GM06990 (cell line): Measurements from ENCODE around the gene SCMH1.
"Not testable (repeated sequence)": the region's sequence is repeated elsewhere in the genome, so short reads cannot be mapped to it uniquely, and the experiment has no call there.

ENCODE experiments used
- DNase-seq: peaks from one replicate; pipeline ENCODE4 v3.0.0-alpha.2; 2011; ENCODE audit not compliant: insufficient read length; ENCODE audit errors: extremely low read depth
- H3K27me3 ChIP-seq: replicated peaks from 2 replicates; pipeline ENCODE4 v1.6.0; 2011; ENCODE audit warnings: low read length; ENCODE audit not compliant: control insufficient read depth, insufficient read depth
- H3K36me3 ChIP-seq: 2 replicates; pipeline ENCODE4 v1.5.1; 2011; ENCODE audit warnings: low read length; ENCODE audit not compliant: control insufficient read depth, insufficient read depth
- H3K4me3 ChIP-seq: replicated peaks from 2 replicates; pipeline ENCODE4 v1.5.1; 2011; ENCODE audit warnings: low read depth, mild to moderate bottlenecking, control low read depth, low read length
- TF ChIP-seq, protein P1 (sequence below): IDR thresholded peaks from 2 replicates; pipeline ENCODE4 v1.5.1; 2011; ENCODE audit warnings: low read length, control low read depth, mild to moderate bottlenecking, inconsistent platforms; ENCODE audit not compliant: insufficient read depth, poor library complexity, severe bottlenecking

SCMH1 gene

DNA sequence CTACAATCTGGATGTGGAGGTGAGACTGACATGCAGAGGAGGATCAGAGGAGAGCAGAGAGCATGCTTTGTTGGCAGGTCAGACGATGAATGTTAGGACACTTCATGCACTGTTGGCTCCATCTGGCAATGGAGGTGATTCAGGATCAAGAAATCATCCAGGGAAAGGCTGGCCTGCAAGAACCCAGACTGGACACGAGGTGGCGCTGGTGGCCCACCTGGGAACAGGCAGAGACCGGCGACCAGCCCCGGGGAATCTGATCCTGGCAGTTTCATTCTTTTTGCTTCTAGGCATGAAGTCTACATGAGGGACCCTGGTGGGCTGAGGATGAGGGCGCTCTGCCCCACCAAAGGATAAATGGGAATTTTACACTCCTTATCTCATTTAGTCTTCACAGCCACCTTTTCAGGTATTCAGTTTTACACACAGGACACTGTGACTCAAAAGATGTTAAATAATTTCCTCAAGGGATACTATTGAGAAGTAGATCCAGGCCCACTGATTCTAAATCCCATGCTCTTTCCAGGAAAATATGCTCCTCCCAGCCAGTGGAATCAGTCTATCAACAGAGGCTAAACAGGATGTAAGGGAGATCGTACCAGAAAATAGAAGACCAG, 26.2 kb upstream of the SCMH1 start:
- H3K4me3 ChIP-seq = no peak overlapping the region
- H3K27me3 ChIP-seq = no peaks in the 10 kb centered on the region
- DNase-seq = peak; percentile 31
- TF ChIP-seq, protein P1, sequence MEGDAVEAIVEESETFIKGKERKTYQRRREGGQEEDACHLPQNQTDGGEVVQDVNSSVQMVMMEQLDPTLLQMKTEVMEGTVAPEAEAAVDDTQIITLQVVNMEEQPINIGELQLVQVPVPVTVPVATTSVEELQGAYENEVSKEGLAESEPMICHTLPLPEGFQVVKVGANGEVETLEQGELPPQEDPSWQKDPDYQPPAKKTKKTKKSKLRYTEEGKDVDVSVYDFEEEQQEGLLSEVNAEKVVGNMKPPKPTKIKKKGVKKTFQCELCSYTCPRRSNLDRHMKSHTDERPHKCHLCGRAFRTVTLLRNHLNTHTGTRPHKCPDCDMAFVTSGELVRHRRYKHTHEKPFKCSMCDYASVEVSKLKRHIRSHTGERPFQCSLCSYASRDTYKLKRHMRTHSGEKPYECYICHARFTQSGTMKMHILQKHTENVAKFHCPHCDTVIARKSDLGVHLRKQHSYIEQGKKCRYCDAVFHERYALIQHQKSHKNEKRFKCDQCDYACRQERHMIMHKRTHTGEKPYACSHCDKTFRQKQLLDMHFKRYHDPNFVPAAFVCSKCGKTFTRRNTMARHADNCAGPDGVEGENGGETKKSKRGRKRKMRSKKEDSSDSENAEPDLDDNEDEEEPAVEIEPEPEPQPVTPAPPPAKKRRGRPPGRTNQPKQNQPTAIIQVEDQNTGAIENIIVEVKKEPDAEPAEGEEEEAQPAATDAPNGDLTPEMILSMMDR = peak; percentile 98
- H3K36me3 ChIP-seq = no peaks in the 10 kb centered on the region

DNA sequence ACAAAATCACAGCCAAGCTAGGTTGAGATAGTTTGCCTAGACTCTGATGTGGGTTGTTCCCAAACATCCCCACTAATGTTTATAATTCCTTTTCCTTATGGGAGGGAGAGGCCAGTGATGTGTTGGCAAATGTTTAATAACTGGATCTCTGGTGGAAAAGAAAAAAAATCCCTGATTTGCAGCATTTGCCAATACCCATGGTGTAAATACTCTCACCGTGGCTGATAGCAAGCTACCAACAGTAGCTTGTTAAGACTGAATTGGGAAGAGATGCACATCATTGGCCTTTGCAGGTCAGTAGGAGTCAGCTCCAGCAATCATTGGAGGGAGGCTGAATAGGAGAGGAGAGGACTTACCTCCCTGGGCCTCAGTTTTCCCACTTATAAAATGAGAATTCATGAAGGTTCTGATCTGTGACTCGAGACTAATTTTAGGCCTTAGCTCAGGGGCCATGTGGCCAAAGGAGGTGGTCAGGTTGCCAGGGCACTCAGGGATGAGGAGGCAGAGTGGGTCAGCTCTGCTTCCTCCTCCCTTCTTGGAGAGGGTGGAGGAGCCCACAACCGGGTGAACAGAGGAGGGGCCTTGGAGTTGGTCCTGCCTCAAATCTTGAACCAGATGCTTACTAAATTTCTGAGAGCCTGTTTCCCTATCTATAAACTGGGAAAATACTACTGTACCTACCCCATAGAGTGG, 20.0 kb upstream of the SCMH1 start:
- no peaks in the 10 kb centered on the region; the same call in 1 of the 2 replicates for H3K27me3 ChIP-seq
- H3K36me3 ChIP-seq = no peaks in the 10 kb centered on the region
- no peak overlapping the region for H3K4me3 ChIP-seq
- no peak for DNase-seq
- TF ChIP-seq, protein P1 = no peak

DNA sequence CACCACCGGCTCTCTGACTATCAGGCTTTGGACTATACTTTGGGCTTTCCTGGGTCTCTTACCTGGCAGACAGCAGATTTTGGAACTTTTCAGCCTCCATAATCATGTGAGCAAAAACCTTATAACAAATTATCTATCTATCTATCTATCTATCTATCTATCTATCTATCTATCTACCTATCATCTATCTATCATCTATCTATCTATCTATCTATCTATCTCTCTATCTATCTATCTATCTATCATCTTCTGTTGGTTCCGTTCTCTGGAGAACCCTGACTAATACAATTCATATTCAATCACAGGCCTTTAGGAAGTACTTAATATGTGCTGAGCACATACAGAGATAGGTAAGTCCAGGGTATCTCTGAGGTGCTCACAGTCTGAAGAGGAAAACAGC, 18.7 kb upstream of the SCMH1 start:
- no peaks in the 10 kb centered on the region; the same call in 1 of the 2 replicates for H3K27me3 ChIP-seq
- no peak overlapping the region for H3K4me3 ChIP-seq
- no peak for DNase-seq
- H3K36me3 ChIP-seq = no peaks in the 10 kb centered on the region
- TF ChIP-seq, protein P1 = no peak

DNA sequence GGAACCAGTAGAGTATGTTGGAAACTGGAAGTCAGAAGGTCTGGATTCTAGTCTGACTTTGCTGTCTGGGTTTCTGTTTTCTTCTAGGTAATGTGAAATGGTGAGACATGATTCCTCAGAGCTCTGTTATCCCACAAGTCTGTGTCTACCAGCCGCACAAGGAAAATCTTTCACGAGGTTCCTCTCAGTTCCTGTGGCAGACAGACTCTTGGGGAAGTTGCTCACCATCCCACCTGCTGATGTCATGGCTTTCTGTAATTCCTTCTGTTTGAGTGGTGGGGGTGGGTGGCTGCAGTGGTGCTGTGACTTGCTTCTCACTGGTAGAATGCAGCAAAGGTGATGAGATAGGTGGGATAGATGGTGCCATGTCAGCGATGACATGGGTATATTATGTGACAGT, 17.1 kb upstream of the SCMH1 start:
- Histone ChIP-seq H3K36me3 (no peaks in the 10 kb centered on the region), H3K4me3 (no peak overlapping the region), H3K27me3 (no peaks in the 10 kb centered on the region; the same call in 1 of the 2 replicates)
- DNase-seq = no peak
- TF ChIP-seq, protein P1 = no peak

DNA sequence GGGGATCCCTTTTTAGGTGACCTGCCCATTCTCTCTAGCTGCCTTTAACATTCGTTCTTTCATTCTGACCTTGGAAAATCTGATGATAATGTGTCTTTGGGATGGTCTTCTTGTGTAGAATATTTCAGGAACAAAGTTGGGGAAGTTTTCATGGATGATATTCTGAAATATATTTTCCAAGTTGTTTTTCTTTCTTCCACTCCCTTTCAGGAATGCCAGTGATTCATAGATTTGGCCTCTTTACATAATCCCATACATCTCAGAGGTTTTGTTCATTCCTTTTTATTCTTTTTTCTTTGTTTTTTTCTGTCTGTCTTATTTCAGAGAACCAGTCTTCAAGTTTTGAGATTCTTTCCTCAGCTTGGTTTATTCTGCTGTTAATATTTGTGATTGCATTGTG, 13.9 kb upstream of the SCMH1 start:
- no peaks in the 10 kb centered on the region for H3K36me3 ChIP-seq
- TF ChIP-seq, protein P1 = no peak
- DNase-seq = no peak
- H3K27me3 ChIP-seq = no peaks in the 10 kb centered on the region; the same call in 1 of the 2 replicates
- H3K4me3 ChIP-seq = no peak overlapping the region

DNA sequence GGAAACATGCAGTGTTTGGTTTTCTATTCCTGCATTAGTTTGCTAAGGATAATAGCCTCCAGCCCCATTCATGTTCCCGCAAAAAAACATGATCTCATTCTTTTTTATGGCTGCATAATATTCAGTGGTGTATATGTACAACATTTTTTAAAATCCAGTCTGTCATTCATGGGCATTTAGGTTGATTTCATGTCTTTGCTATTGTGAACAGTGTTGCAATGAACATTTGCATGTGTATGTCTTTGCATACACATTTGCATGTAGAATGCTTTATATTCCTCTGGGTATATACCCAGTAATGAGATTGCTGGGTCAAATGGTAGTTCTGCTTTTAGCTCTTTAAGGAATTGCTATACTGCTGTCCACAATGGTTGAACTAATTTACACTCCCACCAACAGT, 9.0 kb upstream of the SCMH1 start:
- not testable (repeated sequence) for DNase-seq, H3K27me3 ChIP-seq, H3K36me3 ChIP-seq, H3K4me3 ChIP-seq
